Astrocyte (in vitro differentiated cells and primary cell): ENCODE data around the gene FAM124A. TPM values are rescaled to one million over a fixed set of nuclear protein-coding genes. Genes with fewer than 3 reads are reported as not detected.

ENCODE experiments used
- DNase-seq: peaks from one replicate; pipeline ENCODE4 v3.0.0-alpha.2; 2010; ENCODE audit warnings: low read depth
- FAIRE-seq: peaks from 2 replicates; lab custom pipeline; 2011; peaks lifted over from hg19 to GRCh38; lab: Jason Lieb, UNC
- H2AFZ ChIP-seq: 2 replicates; pipeline ENCODE4 v1.6.0; 2012; ENCODE audit warnings: low read depth, low read length, inconsistent platforms
- H3K27ac ChIP-seq: 2 replicates; pipeline ENCODE4 v1.5.1; 2011; ENCODE audit warnings: low read depth, low read length, inconsistent platforms
- H3K27me3 ChIP-seq: 2 replicates; pipeline ENCODE4 v1.6.0; 2011; ENCODE audit warnings: low read length, inconsistent platforms; ENCODE audit not compliant: insufficient read depth
- H3K36me3 ChIP-seq: 2 replicates; pipeline ENCODE4 v1.5.1; 2011; ENCODE audit warnings: low read length, inconsistent platforms; ENCODE audit not compliant: insufficient read depth
- H3K4me1 ChIP-seq: 2 replicates; pipeline ENCODE4 v1.5.1; 2011; ENCODE audit warnings: low read length, inconsistent platforms; ENCODE audit not compliant: insufficient read depth
- H3K4me2 ChIP-seq: 2 replicates; pipeline ENCODE4 v1.6.0; 2012; ENCODE audit warnings: low read length, inconsistent platforms
- H3K4me3 ChIP-seq: 2 replicates; pipeline ENCODE4 v1.5.1; 2011; ENCODE audit warnings: low read depth, mild to moderate bottlenecking, low read length, inconsistent platforms; ENCODE audit not compliant: insufficient read depth
- H3K79me2 ChIP-seq: 2 replicates; pipeline ENCODE4 v1.6.0; 2012; ENCODE audit warnings: mild to moderate bottlenecking, low read length, inconsistent platforms; ENCODE audit not compliant: insufficient read depth
- H3K9ac ChIP-seq: 2 replicates; pipeline ENCODE4 v1.6.0; 2012; ENCODE audit warnings: mild to moderate bottlenecking, low read length, inconsistent platforms
- H3K9me3 ChIP-seq: 2 replicates; pipeline ENCODE4 v1.5.1; 2012; ENCODE audit warnings: low read depth, mild to moderate bottlenecking, low read length, inconsistent platforms; ENCODE audit not compliant: insufficient read depth
- H4K20me1 ChIP-seq: 2 replicates; pipeline ENCODE4 v1.6.0; 2012; ENCODE audit warnings: low read length, inconsistent platforms; ENCODE audit not compliant: insufficient read depth
- H3K27ac Mint-ChIP-seq: one replicate; pipeline ENCODE4 v1.8.0; 2021; ENCODE audit warnings: mild to moderate bottlenecking, mixed read lengths; ENCODE audit not compliant: unreplicated experiment
- H3K27me3 Mint-ChIP-seq: one replicate; pipeline ENCODE4 v1.8.0; 2021; ENCODE audit warnings: low read depth, mixed read lengths; ENCODE audit not compliant: unreplicated experiment
- H3K36me3 Mint-ChIP-seq: one replicate; pipeline ENCODE4 v1.8.0; 2021; ENCODE audit warnings: low read depth, mixed read lengths; ENCODE audit not compliant: unreplicated experiment
- H3K4me1 Mint-ChIP-seq: one replicate; pipeline ENCODE4 v1.8.0; 2021; ENCODE audit warnings: low read depth, mixed read lengths; ENCODE audit not compliant: unreplicated experiment
- H3K4me3 Mint-ChIP-seq: one replicate; pipeline ENCODE4 v1.8.0; 2021; ENCODE audit warnings: mild to moderate bottlenecking, moderate library complexity, mixed read lengths; ENCODE audit not compliant: unreplicated experiment
- H3K9me3 Mint-ChIP-seq: one replicate; pipeline ENCODE4 v1.8.0; 2021; ENCODE audit warnings: mild to moderate bottlenecking, mixed read lengths; ENCODE audit not compliant: unreplicated experiment
- CTCF ChIP-seq: IDR thresholded peaks from 2 replicates; pipeline ENCODE4 v1.5.1; 2011; ENCODE audit warnings: low read depth, mild to moderate bottlenecking, inconsistent platforms, low read length, moderate library complexity; ENCODE audit not compliant: insufficient read depth
- EZH2 ChIP-seq: IDR thresholded peaks from 2 replicates; pipeline ENCODE4 v1.6.1; 2012; ENCODE audit warnings: mild to moderate bottlenecking, low read length, inconsistent platforms; ENCODE audit not compliant: insufficient read depth
- total RNA-seq: library from RNA; stranded (reverse); gene quantifications from 2 replicates; pipeline ENCODE4 v1.2.1, GENCODE V29; 2021

Gene FAM124A
- total RNA-seq, 1 donor from 2014 or later, result 1.1 TPM

DNA sequence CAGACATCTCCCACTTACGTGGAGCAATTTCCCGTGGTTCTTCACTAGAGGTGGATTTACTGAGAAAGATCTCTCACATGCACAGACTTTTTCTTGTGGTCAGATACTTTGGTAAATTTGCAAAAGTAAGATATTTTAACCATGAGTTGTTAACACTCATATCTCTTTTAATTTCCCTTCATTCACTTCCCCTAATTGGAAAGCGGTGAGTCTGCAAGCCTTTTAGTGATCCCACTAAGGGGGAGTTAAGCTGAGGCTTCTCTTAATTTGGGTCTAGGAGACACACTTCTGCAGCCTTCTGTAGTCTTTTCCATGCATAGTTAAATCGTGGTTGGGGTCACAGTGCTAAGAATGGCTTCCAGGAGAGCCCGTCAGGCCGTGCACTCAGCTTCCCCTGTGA, 86.6 kb downstream of the FAM124A start:
- peaks cover 5% of the 10 kb centered on the region for H3K27me3 ChIP-seq
- DNase-seq, result no peak
- H3K36me3 ChIP-seq, result no peaks in the 10 kb centered on the region
- H3K4me3 ChIP-seq, result no peak overlapping the region
- no peaks in the 10 kb centered on the region for H3K79me2 ChIP-seq
- Mint-ChIP-seq H3K27me3 (peaks cover 6% of the 10 kb centered on the region), H3K4me3 (no peak overlapping the region), H3K4me1 (peaks cover 1% of the 10 kb centered on the region), H3K27ac (no peak overlapping the region), H3K36me3 (no peaks in the 10 kb centered on the region), H3K9me3 (no peaks in the 10 kb centered on the region)
- TF ChIP-seq EZH2 (no peak), CTCF (no peak)
- no peaks in the 10 kb centered on the region for H3K9me3 ChIP-seq
- H3K4me2 ChIP-seq, result no peak overlapping the region
- H3K4me1 ChIP-seq, result no peaks in the 10 kb centered on the region
- no peaks in the 10 kb centered on the region for H4K20me1 ChIP-seq
- H2AFZ ChIP-seq, result no peak overlapping the region
- no peak overlapping the region for H3K9ac ChIP-seq
- H3K27ac ChIP-seq, result no peak overlapping the region
- no peak for FAIRE-seq

DNA sequence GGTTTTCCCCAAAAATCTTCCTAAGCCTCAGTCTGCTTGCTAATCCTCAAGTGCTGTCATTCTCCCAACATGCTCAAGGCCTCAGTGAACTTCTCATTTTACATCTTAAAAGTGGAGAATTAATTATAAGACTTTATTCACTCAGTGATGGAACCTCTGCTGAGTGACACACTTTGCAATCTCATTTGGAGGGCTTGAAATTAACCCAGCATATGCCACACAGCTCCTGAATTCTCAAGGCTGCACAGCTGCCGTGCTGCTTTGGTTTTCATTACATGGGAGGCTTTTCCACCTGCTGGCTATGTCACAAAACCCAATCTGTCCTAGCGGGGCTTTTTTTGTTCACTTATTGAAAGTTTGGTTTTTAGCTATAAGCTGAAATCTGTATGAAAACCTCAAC, 89.0 kb downstream of the FAM124A start:
- H2AFZ ChIP-seq, result no peak overlapping the region

More for the DNA sequence above, 89.0 kb downstream of the FAM124A start:
- no peak for DNase-seq
- Histone ChIP-seq H3K9ac (no peak overlapping the region), H3K4me1 (peaks cover 15% of the 10 kb centered on the region), H3K9me3 (no peaks in the 10 kb centered on the region), H3K4me2 (no peak overlapping the region), H4K20me1 (no peaks in the 10 kb centered on the region), H3K27ac (no peak overlapping the region), H3K4me3 (no peak overlapping the region), H3K27me3 (peaks cover 5% of the 10 kb centered on the region), H3K79me2 (no peaks in the 10 kb centered on the region), H3K36me3 (no peaks in the 10 kb centered on the region)
- Mint-ChIP-seq H3K36me3 (no peaks in the 10 kb centered on the region), H3K27me3 (peaks cover 6% of the 10 kb centered on the region), H3K4me3 (no peak overlapping the region), H3K4me1 (peaks cover 12% of the 10 kb centered on the region), H3K27ac (no peak overlapping the region), H3K9me3 (no peaks in the 10 kb centered on the region)
- TF ChIP-seq CTCF, result no peak
- FAIRE-seq, result no peak
